HG02973 (cell line): ENCODE measurements around the gene SHH.

Source experiments
- ATAC-seq: cut with Tn5 transposase; IDR thresholded peaks from one replicate; pipeline ENCODE4 v1.9.1; 2021; ENCODE audit warnings: moderate library complexity; ENCODE audit not compliant: unreplicated experiment

SHH gene

GRCh38 chr7:155766966-155767916, 45.0 kb downstream of the SHH start:
- ATAC-seq, result no peak

GRCh38 chr7:155766386-155766785, 45.9 kb downstream of the SHH start:
- ATAC-seq, result no peak

GRCh38 chr7:155765458-155765857, 46.8 kb downstream of the SHH start:
- no peak for ATAC-seq

- ATAC-seq, result peak; percentile 18
Observed at GRCh38 chr7:155764438-155764793, 47.8 kb downstream of the SHH start.

- ATAC-seq, result peak; percentile 63
Observed at GRCh38 chr7:155763691-155764437, 48.4 kb downstream of the SHH start.

GRCh38 chr7:155763122-155763521, 49.1 kb downstream of the SHH start:
- no peak for ATAC-seq

GRCh38 chr7:155762655-155763054, 49.6 kb downstream of the SHH start:
- ATAC-seq, result no peak

GRCh38 chr7:155762036-155762435, 50.2 kb downstream of the SHH start:
- no peak for ATAC-seq

- no peak for ATAC-seq
Observed at GRCh38 chr7:155761162-155761561, 51.1 kb downstream of the SHH start.

GRCh38 chr7:155759740-155760430, 52.4 kb downstream of the SHH start:
- ATAC-seq, result no peak

- no peak for ATAC-seq
Observed at GRCh38 chr7:155758348-155758747, 53.9 kb downstream of the SHH start.

- no peak for ATAC-seq
Observed at GRCh38 chr7:155756322-155756721, 55.9 kb downstream of the SHH start.

- ATAC-seq, result no peak
Observed at GRCh38 chr7:155755026-155755425, 57.2 kb downstream of the SHH start.

- no peak for ATAC-seq
Observed at GRCh38 chr7:155754165-155754564, 58.1 kb downstream of the SHH start.

- no peak for ATAC-seq
Observed at GRCh38 chr7:155753446-155753965, 58.8 kb downstream of the SHH start.

GRCh38 chr7:155752756-155753445, 59.4 kb downstream of the SHH start:
- ATAC-seq, result peak; percentile 53

GRCh38 chr7:155751409-155751808, 60.9 kb downstream of the SHH start:
- ATAC-seq, result no peak

- ATAC-seq, result no peak
Observed at GRCh38 chr7:155750255-155751125, 61.8 kb downstream of the SHH start.
